ENCODE results near the gene ZSCAN22.
"Not testable (repeated sequence)": the region's sequence is repeated elsewhere in the genome, so short reads cannot be mapped to it uniquely, and the experiment has no call there.

Gene ZSCAN22

DNA sequence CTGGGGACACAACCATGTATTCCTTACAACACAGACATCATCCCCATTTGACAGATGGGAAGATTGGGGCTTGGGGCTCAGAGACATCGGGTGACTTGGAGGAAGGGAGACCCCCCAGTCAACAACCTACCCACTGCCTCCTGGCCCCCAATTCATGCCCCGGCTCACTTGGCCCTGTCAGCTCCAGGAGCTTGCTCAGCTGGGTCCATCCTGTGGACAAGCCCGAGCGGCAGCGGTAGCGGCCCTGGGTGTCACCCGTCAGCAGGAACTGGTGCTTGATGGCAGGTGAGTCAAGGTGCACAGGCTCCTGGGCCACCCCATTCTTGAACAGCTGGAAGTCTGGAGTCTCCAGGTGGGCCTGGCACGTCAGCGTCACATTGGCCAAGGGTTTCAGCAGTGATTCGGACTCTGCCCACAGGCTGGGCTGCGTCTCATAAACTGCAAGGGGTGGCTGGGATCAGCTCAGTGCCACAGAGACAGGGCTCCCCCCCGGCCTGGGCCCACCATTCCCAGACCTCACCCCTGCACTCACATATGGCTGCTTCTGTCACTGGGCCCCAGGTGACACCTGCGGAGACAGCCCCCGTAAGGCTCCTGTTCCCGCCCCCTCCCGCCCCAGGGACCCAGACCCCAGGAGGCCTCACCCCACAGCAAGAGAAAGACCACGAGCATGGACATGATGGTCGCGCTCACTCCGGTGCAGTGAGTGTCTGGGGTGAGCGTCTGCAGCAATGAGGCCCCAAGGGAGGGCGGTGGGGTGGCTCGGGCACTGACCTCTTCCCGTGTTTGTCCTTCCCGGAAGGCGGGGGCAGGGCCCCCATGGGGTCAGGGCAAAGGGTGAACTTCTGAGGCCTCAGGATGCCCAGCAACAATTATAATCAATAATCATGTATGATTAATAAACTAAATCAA, 26.2 kb downstream of the ZSCAN22 start, which contains the start of gene A1BG:
Gene A1BG (minus strand): TSS at position 733 of the 912 bp plus-strand sequence. CDS start 55 bp downstream, at position 678.
- DNase-seq, result no peak

DNA sequence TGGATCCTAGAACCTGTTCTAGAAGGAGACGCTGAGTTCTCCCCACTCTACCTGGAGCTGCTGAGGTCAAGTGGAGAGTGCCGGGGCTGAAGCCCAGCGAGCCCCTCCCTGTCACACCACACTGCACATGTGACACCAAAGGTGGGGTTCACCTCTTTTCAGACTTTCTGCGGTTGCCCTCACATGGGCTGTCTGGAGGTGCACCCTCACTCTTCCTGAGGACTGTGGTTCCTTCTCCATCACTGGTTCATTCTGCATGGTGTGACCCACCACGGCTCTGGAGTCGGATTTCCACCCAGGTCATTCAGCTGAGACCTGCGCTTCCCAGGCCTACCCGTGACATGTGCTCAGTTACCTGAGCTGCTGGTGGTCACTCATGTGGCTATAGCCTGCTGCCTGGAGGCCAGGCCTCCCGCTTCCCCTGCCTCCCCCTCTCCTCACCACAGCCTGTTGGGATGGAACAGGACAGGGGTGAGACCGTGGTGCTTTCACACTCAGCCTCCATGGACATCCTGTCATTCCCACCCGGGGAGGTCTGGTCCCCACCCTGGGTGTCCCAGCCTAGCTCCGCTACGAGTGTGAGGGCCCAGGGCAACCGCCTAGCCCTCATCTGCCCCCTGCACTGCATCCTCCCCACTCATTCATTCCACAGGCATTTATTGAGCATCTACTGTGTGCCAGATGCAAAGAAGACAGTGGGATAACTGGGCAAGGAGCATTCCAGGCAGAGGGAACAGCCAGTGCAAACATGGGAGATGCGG, 27.1 kb downstream of the ZSCAN22 start:
- no peak for DNase-seq

DNA sequence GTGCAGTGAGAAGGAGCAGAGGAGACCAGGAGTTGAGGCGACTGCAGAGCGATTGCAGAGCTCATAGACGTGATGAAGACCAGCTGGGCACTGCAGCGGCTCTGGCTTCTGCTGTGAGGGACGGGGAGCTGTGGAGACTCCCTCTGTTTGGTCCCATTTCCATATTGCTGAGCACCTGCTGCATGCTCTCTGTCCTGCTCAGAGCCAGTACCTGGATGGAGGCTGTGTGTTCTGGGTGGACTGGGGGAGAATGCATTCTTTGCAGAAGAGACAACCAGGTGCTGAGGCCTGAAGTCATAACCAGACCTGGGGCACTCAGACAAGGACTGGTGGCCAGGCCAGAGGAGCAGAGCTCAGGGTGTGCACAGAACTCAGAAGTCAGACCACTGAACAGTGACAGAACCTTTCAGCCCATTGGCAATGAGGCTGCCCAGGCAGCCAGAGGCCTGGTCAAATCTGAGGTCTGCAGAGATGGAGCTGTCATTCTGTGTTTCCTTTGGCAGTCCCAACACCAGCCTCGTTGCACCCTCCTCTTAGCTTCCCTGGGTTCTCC, 27.8 kb downstream of the ZSCAN22 start:
- DNase-seq, result no peak

DNA sequence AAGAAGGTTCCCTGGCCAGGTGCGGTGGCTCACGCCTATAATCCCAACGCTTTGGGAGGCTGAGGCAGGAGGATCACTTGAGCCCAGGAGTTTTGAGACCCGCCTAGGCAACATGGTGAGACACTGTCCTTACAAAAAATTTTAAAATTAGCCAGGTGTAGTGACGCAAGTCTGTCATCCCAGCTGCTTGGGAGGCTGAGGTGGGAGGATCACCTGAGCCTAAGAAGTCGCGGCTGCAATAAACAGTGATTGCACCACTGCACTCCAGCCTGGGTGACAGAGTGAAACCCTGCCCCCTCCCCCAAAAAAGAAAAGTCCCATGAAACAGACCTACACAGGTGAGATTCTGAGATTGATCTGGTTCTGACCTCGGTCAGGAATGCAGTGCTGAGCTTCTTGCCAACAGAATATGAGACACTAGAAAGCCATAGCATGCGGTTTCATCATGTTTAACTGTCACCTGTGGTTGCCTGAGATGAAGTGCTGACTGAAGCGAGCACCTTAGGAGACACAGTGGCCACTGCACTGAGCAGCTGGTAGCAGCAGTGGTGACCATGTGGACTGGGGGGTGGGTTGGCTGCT, 28.5 kb downstream of the ZSCAN22 start:
- no peak for DNase-seq

DNA sequence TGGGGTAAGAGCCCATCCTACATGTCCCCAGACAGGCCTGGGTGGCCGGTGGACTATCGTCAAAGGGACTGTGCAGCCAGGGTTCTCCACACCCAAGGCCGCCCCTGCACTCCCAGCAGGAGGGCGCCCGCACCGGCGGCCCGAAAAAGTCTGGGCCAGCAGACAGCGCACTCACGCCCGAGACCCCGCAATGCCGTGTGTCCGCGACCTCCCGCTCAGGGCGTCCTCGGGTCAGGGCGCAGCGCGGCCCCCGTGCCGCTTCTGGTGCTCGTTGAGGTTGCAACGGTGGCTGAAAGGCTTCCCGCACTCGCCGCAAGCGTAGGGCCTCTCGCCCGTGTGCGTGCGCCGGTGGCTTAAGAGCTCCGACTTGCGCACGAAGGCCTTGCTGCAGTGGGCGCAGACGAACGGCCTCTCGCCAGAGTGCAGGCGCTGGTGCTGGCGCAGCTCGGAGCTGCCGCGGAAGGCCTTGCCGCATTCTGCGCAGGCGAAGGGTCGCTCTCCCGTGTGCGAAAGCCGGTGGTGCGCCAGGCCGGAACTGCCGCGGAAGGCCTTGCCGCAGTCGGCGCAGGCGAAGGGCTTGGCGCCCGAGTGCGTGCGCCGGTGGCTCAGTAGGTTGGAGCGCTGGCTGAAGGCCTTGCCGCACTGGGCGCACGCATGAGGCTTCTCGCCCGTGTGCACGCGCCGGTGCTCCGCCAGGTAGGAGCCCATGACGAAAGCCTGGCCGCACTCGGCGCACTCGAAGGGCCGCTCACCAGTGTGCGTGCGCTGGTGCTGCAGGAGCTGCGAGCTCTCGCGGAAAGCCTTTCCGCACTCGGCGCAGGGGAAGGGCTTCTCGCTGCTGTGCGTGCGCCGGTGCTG, 29.3 kb downstream of the ZSCAN22 start:
- no peak for DNase-seq

DNA sequence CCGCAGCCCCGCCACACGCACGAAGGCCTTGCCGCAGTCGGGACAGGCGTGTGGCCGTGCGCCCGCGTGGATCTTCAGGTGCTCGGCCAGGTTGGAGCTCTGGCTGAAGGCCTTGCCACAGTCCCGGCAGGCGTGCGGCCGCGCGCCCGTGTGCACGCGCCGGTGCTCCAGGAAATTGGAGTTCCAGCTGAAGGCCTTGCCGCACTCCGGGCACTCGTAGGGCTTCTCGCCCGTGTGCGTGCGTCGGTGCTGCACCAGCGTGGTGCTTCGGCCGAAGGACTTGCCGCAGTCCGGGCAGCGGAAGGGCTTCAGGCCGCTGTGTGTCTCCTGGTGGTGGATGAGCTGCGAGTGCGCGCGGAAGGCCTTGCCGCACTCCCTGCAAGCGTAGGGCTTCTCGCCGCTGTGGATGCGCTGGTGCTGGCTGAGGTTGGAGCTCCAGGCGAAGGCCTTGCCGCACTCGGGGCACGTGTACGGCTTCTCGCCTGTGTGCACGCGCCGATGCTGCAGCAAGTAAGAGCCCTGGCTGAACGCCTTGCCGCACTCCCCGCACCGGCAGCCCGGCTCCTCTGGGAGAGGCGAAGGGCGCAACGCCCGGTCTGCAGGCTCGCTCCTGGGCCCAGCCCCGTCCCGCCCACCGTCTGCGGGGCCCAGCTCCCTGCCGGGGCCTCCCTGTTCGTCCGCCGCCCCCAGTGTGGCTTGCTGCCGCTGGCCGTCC, 30.1 kb downstream of the ZSCAN22 start:
- no peak for DNase-seq

DNA sequence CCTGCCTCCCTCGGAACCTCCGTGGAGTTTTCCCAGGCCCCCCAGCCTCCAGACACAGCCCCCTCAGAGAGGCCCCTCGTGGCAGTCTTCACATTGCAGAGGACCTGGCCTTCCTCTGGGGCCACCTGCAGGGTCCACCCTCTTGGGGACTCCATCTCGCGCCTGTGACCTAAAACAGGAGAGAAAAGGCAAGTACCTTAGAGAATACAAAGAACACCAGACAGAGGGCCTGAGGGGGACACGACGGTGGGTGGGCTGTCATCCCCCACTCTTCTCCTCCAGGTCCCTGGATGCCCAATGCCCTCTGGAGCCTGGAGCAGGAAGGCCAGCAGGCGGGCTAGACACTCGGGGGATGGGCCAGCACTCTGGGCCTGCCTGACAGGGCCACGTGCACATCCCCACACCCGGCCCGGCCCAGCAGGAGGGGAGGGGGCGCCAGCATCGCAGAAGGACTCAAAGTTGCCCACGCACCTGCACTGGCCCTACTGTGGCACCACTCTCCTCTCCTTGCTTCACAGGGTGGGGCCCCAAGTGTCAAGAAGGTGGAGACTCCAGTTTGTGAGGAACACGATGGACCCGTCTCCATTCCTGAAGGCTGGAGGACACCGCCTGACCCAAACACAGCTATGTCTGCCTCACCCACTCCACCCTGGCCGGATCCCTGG, 30.8 kb downstream of the ZSCAN22 start:
- DNase-seq, result no peak

DNA sequence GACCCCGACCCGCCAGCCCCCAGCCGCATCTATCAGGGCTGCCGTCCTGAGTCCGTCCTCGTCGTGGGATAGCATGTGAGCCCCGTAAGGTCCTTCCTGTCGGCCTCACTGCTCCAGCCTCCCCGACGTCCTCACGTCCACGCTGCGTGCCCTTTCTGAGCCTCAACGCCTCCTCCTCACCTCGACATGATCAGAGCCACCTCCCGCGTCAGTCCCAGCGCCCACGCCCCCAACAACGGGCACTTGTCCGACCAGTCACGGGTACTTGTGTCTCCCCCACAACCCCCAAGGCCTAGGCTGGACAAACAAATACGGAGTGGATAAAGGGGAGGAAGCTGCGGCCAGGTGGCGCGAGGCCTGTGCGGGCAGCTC, 35.1 kb downstream of the ZSCAN22 start:
- DNase-seq, result no peak

DNA sequence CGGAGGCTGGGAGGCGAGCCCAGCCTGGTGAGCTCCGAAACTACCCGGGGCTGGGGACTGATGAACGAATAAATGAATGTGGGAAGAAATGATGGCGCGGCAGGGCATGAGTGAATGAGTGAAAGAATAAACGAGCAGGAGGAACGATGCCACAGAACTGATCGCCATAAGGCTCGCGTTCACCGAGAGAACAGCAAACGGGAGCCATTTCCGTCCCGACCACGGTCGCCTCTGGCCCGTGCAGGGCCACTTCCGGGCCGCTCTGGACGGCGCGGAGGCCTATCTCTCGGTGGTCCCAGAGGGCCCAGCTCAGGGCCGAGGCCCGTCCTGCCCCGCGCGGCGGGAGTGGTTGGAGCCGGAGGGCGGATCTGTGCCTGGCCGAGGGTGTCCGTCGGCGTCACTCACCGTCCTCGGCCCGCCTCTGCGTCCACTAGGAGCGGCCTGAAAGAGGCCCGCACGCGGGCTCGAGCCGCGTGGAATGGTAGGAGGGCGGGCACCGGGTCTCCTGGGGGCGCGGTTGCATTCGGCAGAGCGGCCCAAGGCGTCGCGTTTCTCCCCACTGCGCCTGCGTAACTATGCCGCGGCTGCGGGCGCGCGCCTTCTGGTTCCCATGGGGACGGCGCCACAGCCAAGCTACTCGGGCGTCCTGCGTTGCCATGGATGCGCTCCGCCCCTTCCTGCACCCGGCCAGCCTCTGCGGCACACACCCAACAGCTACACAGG, 35.6 kb downstream of the ZSCAN22 start, which contains the start of gene ZNF497:
Gene ZNF497 (minus strand): TSS at position 480 of the 723 bp plus-strand sequence. CDS start 5,116 bp downstream, outside the sequence.
- DNase-seq, result peak; percentile 59

DNA sequence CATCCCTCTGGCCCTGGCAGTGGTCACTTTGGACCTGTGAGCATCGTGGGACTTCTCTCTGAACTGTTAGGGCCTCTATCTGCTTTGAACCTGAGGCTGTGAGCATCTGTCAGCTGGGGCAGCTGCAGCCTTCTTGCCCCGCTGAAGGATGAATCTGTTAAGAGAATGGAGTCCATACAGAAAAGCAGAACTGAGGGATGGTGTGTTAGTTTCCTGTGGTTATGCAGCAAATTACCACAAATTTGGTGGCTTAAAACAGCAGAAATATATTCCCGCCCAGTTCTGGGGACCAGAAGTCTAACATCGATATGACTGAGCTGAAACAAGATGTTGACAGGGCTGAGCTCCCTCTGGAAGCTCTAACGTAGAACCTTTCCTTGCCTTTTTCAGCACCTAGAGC, 37.4 kb downstream of the ZSCAN22 start:
- no peak for DNase-seq

DNA sequence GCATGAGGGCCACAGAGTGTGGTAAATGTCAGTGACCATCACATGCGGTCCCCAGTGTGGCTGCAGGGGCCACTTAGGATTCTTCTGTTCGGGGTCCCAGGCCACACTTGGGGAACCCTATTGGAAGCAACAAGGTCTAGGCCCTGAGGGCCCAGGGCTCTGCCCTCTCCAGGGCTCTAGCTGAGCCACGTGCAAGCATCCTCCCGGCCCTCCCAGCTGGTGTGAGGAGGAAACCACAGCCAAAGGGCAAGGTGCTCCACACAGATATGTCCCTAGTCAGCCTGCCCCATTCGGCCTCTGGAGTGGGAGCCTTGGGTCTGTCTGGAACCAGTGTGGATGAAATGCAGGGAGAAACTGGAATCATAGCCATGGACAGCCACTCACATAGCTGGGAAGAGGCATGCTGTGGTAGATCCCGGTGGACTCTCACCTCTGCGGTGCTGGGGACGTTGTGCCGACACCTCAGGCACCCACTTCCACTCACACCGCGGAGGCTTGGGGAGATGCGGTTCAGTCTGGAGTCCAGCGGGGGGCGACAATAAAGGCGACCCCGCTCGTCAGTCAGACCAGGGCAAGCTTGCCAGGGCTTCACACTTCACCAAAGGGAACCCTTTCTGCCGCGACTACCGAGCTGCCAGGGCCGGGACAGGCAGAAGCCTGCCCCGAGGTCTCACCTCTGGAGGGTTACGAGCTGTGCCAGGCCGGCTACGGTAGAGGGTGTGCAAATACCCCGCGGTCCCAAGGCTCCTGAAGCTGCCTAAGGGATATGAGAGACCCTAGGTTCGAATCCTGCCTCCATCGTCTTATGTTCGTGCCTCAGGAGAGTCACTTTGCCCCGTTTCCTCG, 40.0 kb downstream of the ZSCAN22 start:
- no peak for DNase-seq

DNA sequence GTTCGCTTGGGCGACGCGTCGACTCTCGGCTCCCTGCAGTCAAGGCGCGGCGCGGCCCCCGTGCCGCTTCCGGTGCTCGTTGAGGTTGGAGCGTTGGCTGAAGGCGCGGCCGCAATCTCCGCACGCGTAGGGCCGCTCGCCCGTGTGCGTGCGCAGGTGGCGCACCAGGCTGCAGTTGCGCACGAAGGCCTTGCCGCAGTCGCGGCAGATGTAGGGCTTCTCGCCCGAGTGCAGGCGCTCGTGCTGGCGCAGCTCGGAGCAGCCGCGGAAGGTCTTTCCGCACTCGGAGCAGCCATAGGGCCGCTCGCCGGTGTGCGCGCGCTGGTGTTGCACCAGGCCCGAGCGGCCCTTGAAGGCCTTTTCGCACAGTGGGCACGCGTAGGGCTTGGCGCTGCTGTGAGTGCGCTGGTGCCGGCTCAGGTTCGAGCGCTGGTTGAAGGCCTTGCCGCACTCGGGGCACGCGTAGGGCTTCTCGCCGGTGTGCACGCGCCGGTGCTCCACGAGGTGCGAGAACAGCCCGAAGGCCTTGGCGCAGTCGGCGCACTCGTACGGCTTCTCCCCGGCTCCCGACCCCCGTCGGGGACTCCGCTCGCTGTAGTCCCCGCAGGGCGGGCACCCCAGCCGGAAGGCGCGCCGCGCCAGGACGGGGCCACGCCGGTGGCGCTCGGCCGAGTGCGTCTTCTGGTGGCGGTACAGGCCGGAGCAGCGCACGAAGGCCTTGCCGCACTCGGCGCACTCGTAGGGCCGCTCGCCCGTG, 41.1 kb downstream of the ZSCAN22 start:
- DNase-seq, result no peak

DNA sequence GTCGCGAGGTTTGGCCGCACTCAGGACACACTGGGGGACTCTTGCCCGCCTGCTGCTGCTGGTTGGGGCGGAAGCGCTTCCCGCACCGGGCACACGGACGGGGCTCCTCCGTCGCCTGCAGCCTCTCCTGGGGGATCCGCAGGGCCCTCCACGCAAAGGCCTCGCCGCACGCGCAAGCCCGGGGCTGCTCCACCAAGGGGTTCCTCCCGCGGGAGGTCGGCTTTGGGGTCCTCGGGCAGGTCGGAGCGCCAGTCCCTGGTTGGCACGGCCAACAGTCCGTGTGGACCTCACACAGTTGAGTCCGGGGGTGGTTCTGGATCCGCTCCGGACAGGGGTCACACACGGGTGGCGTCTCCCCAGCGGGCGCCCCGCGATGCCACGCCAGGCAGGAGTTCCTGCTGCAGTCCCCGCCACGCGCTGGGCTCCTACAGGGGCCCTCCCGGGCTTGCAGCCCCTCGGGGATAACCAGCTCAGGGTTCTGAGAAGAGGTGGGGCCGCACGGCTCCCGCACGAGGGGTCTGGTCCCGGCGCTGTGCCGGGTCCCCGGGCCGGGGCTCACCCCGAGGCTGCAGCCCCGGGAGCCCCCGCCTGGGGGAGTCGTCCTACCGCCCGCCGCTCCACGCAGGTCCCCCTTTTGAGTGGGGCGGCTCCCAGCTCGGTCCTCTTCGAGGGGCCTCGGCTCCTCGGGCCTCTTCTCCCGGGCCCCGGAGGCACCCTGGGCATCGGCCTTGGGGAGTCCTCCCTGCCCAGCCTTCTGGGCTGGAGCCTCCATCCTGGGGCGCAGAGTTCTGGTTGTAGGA, 42.0 kb downstream of the ZSCAN22 start:
- DNase-seq, result no peak

DNA sequence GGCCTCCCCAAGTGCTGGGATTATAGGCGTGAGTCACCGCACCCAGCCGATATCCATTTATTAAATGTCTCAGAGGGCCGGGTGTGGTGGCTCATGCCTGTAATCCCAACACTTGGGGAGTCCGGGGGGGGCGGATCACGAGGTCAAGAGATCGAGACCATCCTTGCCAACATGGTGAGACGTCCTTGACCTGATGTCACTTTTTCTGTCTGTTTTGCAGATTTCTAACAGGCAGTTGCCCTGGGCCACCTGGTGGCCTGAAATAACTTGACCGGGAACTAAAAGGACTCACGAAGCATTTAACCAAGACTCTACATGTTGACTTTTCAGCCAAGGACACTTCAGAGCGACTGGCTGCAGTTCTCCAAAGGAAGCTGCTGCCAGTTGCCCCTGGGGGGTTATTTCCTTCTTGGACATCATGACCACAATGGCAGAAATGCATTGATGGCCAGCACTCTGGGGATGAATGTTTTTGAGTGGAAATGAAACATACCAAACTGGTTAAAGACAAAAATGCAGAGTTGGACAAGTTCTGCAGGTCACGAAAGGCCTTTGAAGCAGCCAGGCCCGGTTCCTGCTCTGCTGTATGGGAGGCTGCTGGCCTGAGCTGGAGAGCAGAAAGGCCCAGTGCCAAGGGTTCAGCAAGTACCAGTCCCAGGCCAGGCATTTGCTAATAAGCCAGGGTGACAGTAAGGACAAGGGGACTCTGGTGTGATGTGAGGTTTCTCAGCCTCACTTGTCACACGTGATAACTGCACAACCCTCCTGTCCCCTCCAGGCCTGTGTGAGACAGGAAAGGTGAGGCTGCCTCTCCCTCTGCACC, 45.7 kb downstream of the ZSCAN22 start:
- no peak for DNase-seq

DNA sequence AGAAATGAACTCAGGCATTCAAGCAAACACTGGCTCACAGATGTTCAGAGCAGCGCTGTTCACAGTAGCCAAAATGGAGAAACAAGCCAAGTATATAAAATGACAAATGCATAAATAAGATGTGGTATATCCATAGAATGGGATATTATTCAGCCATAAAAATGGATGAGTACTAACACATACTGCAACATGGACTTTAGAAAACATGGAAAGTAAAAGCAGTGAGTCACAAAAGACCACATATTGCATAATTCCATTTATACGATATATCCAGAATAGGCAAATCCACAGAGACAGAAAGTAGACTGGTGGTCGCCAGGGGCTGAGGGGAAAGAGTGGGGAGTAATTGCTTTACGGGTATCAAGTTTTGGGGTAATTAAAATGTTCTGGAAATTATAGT, 47.4 kb downstream of the ZSCAN22 start:
- no peak for DNase-seq

DNA sequence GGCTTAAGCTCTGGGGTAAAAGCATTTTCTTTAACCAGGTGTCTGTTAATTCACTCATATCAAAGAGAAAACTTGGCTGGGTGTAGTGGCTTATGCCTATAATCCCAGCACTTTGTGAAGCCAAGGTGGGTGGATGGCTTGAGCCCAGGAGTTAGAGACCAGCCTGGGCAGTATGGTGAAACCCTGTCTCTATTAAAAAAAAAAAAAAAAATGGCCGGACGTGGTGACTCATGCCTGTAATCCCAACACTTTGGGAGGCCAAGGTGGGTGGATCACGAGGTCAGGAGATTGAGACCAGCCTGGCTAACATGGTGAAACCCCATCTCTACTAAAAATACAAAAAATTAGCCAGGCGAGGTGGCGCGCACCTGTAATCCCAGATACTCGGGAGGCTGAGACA, 49.9 kb downstream of the ZSCAN22 start:
- DNase-seq, result not testable (repeated sequence)

DNA sequence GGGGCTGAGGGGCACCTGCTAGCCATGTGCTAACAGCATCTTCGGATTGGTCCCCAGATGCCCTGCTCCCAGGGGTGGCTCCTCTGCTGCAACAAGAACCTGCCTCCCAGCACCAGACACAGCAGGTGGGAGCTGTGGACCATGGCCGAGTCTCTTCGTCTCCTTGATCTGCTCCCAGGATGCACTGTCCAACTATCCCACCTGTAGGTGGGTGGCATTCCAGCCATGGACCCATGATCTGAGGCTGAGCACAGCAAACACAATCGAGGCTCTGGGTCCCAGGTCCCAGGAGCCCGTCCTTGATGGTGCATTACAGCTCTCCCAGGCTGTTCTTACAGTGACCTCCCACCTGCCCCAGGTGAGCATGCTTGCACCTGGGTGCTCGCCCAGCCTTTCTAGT, 52.5 kb downstream of the ZSCAN22 start:
- no peak for DNase-seq

Measured in NCI-H524 treated with DMSO at 0.1 percent for 48 hours (cell line).